ENCODE measurements around the gene SCP2. TPM values are rescaled to one million over a fixed set of nuclear protein-coding genes. Genes with fewer than 3 reads are reported as not detected.

SCP2 gene
- polyA plus RNA-seq, 2 of the 4 experiments (the other 2 are of a cell fraction), result 79.0 to 124 TPM

GRCh38 chr1:52994656-52995055 is 67.6 kb downstream of the SCP2 start:
- Histone ChIP-seq H3K4me2 (no peak overlapping the region), H3K27ac (no peak overlapping the region), H3K9me3 (no peaks in the 10 kb centered on the region), H3K4me1 (no peaks in the 10 kb centered on the region), H3K4me3 (no peak overlapping the region)
- CTCF ChIA-PET, result interaction anchor here (0.5 to 1.1 kb wide), 2 partner anchors 197 to 626 kb away, joined by 3 read pairs; no protein-coding TSS in a partner anchor
- POLR2A ChIA-PET, result no interaction called here
- no peak for ATAC-seq
- no peak for DNase-seq (ENCODE audit: low read depth in 1 of 2, low spot score in 1 of 2)
- WGBS (ENCODE audit: missing lambda C conversion rate), result 88% methylated on average over 6 of the region's 6 CpGs
- no peak for TF ChIP-seq HOXA7 (CRISPR knock-in tag; IDR thresholded peaks at IDR 0.05)
- TF ChIP-seq RFX5 (IDR thresholded peaks at IDR 0.05), result no peak
- TF ChIP-seq EP300 (IDR thresholded peaks at IDR 0.05), result no peak
- TF ChIP-seq PHF8 (IDR thresholded peaks at IDR 0.05; ENCODE audit: borderline replicate concordance, low read depth), result no peak
- TF ChIP-seq JUN (IDR thresholded peaks at IDR 0.05), result no peak
- no peak for TF ChIP-seq NPAS2 (CRISPR knock-in tag; IDR thresholded peaks at IDR 0.05; ENCODE audit: borderline replicate concordance)
- no peak for TF ChIP-seq EHF (CRISPR knock-in tag; IDR thresholded peaks at IDR 0.05)
- TF ChIP-seq RNF2 (IDR thresholded peaks at IDR 0.05; ENCODE audit: borderline replicate concordance, low read depth), result no peak
- no peak for TF ChIP-seq ZC3H11A (IDR thresholded peaks at IDR 0.05)
- TF ChIP-seq RAD21 (conservative IDR thresholded peaks at IDR 0.05 in 1 of 2, IDR thresholded peaks at IDR 0.05 in 1 of 2), result no peak
- TF ChIP-seq ZNF302 (CRISPR knock-in tag; IDR thresholded peaks at IDR 0.05), result no peak
- TF ChIP-seq HOXB13 (CRISPR knock-in tag; IDR thresholded peaks at IDR 0.05; ENCODE audit: low read depth), result no peak
- TF ChIP-seq RARB (CRISPR knock-in tag; IDR thresholded peaks at IDR 0.05), result no peak
- TF ChIP-seq CHD2 (IDR thresholded peaks at IDR 0.05; ENCODE audit: low read length, partially characterized antibody), result no peak
- no peak for TF ChIP-seq EHMT2 (IDR thresholded peaks at IDR 0.05; ENCODE audit: low read depth)
- TF ChIP-seq HES2 (IDR thresholded peaks at IDR 0.05), result no peak
- no peak for TF ChIP-seq NR3C1 (IDR thresholded peaks at IDR 0.05)
- FAIRE-seq, result no peak

- H3K4me2 ChIP-seq, result no peak overlapping the region
- no peak overlapping the region for H3K4me3 ChIP-seq
- TF ChIP-seq PBX3 (IDR thresholded peaks at IDR 0.05) (no peak), EHMT2 (IDR thresholded peaks at IDR 0.05; ENCODE audit: low read depth) (no peak), KDM1A (IDR thresholded peaks at IDR 0.05; ENCODE audit: low read depth) (no peak), ESRRA (IDR thresholded peaks at IDR 0.05; ENCODE audit: borderline replicate concordance, low read length) (no peak), CBX8 (IDR thresholded peaks at IDR 0.05) (no peak), TFCP2L1 (CRISPR knock-in tag; IDR thresholded peaks at IDR 0.05) (no peak), FOXS1 (CRISPR knock-in tag; IDR thresholded peaks at IDR 0.05) (no peak), CHD2 (IDR thresholded peaks at IDR 0.05; ENCODE audit: low read length, partially characterized antibody) (no peak), MAX (IDR thresholded peaks at IDR 0.05) (no peak), MAZ (IDR thresholded peaks at IDR 0.05; ENCODE audit: borderline replicate concordance, low read depth, low read length) (no peak), SREBF2 (IDR thresholded peaks at IDR 0.05) (no peak), RAD21 (conservative IDR thresholded peaks at IDR 0.05 in 1 of 2, IDR thresholded peaks at IDR 0.05 in 1 of 2) (no peak), MAFK (IDR thresholded peaks at IDR 0.05; ENCODE audit: partially characterized antibody) (no peak), MYC (IDR thresholded peaks at IDR 0.05; ENCODE audit: borderline replicate concordance, low read length) (no peak), RFX5 (IDR thresholded peaks at IDR 0.05) (no peak), PHF8 (IDR thresholded peaks at IDR 0.05; ENCODE audit: borderline replicate concordance, low read depth) (no peak), CHD4 (IDR thresholded peaks at IDR 0.05; ENCODE audit: borderline replicate concordance) (no peak), TP53 (CRISPR knock-in tag; IDR thresholded peaks at IDR 0.05) (no peak), JUN (IDR thresholded peaks at IDR 0.05) (no peak)
- CTCF ChIA-PET, result interaction anchor here (0.7 kb wide), 1 partner anchor 230 kb away, joined by 3 read pairs; no protein-coding TSS in a partner anchor
- no peak overlapping the region for H3K27ac ChIP-seq
- no peak for DNase-seq (ENCODE audit: low read depth in 1 of 2, low spot score in 1 of 2)
- H3K4me1 ChIP-seq, result no peaks in the 10 kb centered on the region
- H3K9me3 ChIP-seq, result no peaks in the 10 kb centered on the region
- ATAC-seq, result no peak
- no peak for FAIRE-seq
- POLR2A ChIA-PET, result no interaction called here
Observed at GRCh38 chr1:52996653-52997052, 69.6 kb downstream of the SCP2 start.
